WTC11 (cell line): ENCODE measurements around the gene U2AF1. TPM values are rescaled to one million over a fixed set of nuclear protein-coding genes. Genes with fewer than 3 reads are reported as not detected.
A peak's percentile ranks its signal among the peaks of the same experiment; 100 is the strongest.
"Not testable (repeated sequence)": the region's sequence is repeated elsewhere in the genome, so short reads cannot be mapped to it uniquely, and the experiment has no call there.

Experiments used
- ATAC-seq: fragments of 200-7000 bp; cut with Tn5 transposase; 2 replicates; pipeline ENCODE4 v1.10.0; 2021; ENCODE audit warnings: mild to moderate bottlenecking, moderate library complexity
- CTCF ChIA-PET: fragments of 300-600 bp; sonication (Branson Sonifier 250); formaldehyde crosslinking; loops from one replicate; lab custom pipeline; 2021; ENCODE audit warnings: antibody characterized with exemption; lab: Charles Lee
- POLR2A ChIA-PET: fragments of 350-600 bp; sonication (Branson Sonifier 250); formaldehyde crosslinking; loops from one replicate; lab custom pipeline; 2021; ENCODE audit warnings: antibody characterized with exemption; lab: Charles Lee
- DNase-seq: peaks from one replicate; pipeline ENCODE4 v3.0.0; 2021; ENCODE audit warnings: low spot score
- H3K27ac Mint-ChIP-seq: 2 replicates; pipeline ENCODE4 v1.8.0; 2021; ENCODE audit warnings: mixed read lengths
- H3K27me3 Mint-ChIP-seq: 2 replicates; pipeline ENCODE4 v1.8.0; 2021; ENCODE audit warnings: low read depth, mild to moderate bottlenecking, moderate library complexity, mixed read lengths
- H3K36me3 Mint-ChIP-seq: 2 replicates; pipeline ENCODE4 v1.8.0; 2021; ENCODE audit warnings: mixed read lengths
- H3K4me1 Mint-ChIP-seq: 2 replicates; pipeline ENCODE4 v1.8.0; 2022; ENCODE audit warnings: mixed read lengths
- H3K4me3 Mint-ChIP-seq: 2 replicates; pipeline ENCODE4 v1.8.0; 2021; ENCODE audit warnings: mild to moderate bottlenecking, moderate library complexity, mixed read lengths
- H3K9me3 Mint-ChIP-seq: 2 replicates; pipeline ENCODE4 v1.8.0; 2021; ENCODE audit warnings: mixed read lengths
- total RNA-seq: library from RNA; stranded (reverse); gene quantifications from 3 replicates; pipeline ENCODE4 v1.2.3, GENCODE V29; 2021

U2AF1 gene
- total RNA-seq, 1 experiment from 2014 or later: 41.2 TPM

DNA sequence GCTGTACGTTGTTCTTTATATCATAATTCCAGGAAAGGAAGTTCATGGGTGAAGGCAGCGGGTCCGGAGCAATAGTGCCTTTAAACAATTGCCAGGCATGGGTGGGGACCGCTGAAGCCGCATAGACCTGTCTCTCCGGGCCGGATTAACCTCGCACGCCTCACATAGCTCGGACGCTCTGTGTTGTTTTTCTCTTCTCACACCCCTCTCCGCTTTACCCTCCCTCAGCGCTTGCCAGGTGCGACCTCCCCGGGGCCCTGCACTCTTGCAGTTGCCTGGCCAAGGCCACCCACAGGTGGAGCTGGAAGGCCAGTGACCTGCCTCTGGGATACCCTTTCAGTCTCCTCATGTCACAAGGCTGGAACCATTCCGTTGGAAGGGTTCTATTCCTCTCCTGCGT lies 807 bp upstream of the U2AF1 start:
- ATAC-seq: peak; percentile 33
- H3K27ac Mint-ChIP-seq, DNase-seq, H3K27me3 Mint-ChIP-seq, H3K4me3 Mint-ChIP-seq, CTCF ChIA-PET, H3K9me3 Mint-ChIP-seq, POLR2A ChIA-PET, H3K36me3 Mint-ChIP-seq, H3K4me1 Mint-ChIP-seq: not testable (repeated sequence)

DNA sequence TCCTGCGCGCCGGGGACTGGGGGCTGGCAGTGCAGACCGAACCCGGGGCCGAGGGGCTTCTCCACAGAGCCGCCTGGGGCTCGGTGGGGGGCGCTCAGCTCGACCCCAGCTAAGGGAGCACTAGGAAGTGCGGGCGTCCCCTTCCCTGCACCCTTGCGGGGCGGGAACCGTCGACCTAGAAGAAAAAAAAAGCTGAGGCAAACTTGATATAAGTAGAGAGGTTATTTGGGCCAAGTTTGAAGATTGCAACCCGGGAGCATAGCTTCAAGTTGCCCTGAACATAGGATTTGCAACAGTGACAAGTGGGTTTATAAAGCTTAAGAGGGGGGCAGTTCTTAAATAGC lies 396 bp upstream of the U2AF1 start:
- H3K9me3 Mint-ChIP-seq, DNase-seq, ATAC-seq, H3K27ac Mint-ChIP-seq, H3K4me3 Mint-ChIP-seq, H3K36me3 Mint-ChIP-seq, H3K4me1 Mint-ChIP-seq, CTCF ChIA-PET, H3K27me3 Mint-ChIP-seq, POLR2A ChIA-PET: not testable (repeated sequence)

DNA sequence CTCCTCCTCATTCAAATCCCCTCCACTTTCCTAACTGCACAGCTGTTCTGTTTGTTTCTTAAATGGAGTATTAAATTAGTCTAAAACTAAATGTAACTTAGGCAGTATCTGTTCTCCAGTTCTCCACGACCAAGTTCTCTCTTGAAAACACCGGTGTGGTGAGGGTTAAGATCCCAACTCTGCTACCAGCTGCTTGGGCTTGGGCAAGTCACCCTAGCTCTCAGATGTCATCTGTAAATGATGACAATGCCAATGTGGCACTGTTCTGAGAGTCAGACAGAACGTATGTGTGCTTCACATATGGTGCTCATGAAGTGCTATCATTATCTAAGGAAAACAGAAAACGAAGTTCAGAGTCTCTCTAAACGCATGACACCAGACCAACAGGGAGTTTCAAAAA lies 2.7 kb downstream of the U2AF1 start:
- H3K4me3 Mint-ChIP-seq, H3K4me1 Mint-ChIP-seq, DNase-seq, H3K27ac Mint-ChIP-seq, H3K27me3 Mint-ChIP-seq, POLR2A ChIA-PET, CTCF ChIA-PET, ATAC-seq, H3K36me3 Mint-ChIP-seq, H3K9me3 Mint-ChIP-seq: not testable (repeated sequence)

DNA sequence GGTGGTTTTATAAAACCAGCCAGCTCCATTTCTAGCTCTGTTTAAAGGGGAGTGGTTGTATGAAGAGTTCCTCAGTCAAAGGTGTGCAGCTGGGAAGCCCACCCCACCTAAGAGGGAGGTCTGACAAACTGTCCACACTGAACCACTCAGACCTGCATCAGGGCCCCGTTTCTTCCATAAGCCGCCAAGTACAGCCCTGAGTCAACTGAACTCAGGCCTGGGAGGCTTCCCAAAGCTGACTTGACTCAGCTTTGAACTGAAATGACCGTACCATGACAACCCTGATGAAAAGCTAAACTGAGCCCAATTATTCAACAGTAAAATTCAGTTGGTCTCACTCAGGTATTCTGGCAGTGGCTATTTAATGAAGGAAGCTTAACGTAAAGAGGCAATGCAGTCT lies 5.1 kb downstream of the U2AF1 start:
- H3K36me3 Mint-ChIP-seq, H3K27ac Mint-ChIP-seq, POLR2A ChIA-PET, H3K4me1 Mint-ChIP-seq, ATAC-seq, CTCF ChIA-PET, H3K9me3 Mint-ChIP-seq, H3K4me3 Mint-ChIP-seq, H3K27me3 Mint-ChIP-seq, DNase-seq: not testable (repeated sequence)

DNA sequence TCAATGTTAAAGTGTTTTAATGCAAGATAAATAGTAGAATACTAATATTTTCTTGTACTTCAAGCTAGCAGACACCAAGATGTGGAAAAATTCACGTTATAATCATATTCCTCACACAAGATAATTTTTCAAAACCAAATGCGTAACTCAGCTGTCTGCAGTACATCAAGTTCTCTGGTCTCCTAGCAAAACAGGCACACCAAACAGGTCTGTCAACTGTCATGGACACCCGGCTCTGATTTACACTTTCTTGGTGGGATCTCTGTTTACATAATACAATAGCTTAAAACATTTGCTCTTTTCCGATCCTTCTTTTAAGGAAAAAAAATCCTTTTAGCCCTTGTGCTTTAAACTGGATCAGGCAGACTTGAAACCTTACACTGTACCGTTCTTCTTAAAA lies 5.7 kb downstream of the U2AF1 start:
- ATAC-seq, H3K4me3 Mint-ChIP-seq, H3K36me3 Mint-ChIP-seq, H3K27me3 Mint-ChIP-seq, DNase-seq, H3K4me1 Mint-ChIP-seq, H3K27ac Mint-ChIP-seq, POLR2A ChIA-PET, CTCF ChIA-PET, H3K9me3 Mint-ChIP-seq: not testable (repeated sequence)

DNA sequence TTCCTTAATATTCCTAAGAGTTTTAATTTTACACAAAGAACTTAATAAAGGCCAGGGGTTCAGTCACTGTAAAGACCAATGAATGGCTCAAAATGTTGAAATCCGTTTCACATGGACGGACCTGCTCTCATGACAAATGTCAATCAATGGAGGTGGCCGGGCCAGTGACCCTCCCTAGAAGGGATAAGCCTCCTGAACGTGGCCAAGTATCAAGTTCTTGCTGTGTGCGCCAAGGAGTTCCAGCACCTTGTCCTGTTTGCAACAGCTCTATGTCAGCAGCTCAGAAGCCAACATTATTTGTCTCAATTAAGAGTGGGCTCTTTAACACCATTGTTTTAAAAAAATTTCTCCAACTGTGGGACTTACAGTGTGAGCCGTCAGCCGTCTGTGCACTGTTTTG lies 6.4 kb downstream of the U2AF1 start:
- H3K27me3 Mint-ChIP-seq, H3K4me3 Mint-ChIP-seq, H3K36me3 Mint-ChIP-seq, H3K4me1 Mint-ChIP-seq, POLR2A ChIA-PET, ATAC-seq, CTCF ChIA-PET, H3K27ac Mint-ChIP-seq, DNase-seq, H3K9me3 Mint-ChIP-seq: not testable (repeated sequence)

DNA sequence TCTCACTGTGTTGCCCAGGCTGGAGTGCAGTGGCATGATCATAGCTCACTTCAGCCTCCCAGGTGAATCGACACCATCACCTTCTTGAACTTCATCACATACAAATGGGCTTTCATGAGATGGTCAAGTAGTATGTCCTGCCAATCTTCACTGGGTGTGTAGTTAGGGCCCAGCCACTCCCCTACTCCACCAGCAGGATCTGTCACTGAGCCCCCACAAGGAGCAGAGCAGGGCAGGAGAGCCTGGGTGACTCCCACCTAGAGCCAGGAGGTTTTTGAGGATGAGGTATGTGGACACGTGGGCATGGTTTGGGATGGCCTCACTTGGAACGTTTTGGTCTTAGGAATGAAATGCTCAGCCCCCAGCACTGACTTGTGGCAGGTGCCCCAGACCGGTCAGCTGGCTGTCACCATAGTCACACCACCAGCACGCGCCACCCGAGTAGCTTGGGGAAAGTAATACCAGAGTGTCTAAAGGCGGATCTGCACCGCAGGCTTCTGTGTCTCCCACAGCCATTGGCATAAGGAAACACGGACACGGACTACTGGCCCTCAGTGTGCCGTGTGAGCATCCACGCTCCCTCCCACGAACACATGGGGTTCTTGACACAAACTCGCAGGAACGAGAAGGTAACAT lies 15.3 kb downstream of the U2AF1 start:
- H3K9me3 Mint-ChIP-seq, H3K27me3 Mint-ChIP-seq, CTCF ChIA-PET, DNase-seq, POLR2A ChIA-PET, H3K4me3 Mint-ChIP-seq, H3K36me3 Mint-ChIP-seq, H3K27ac Mint-ChIP-seq, H3K4me1 Mint-ChIP-seq: not testable (repeated sequence)
- ATAC-seq: peak; percentile 49

DNA sequence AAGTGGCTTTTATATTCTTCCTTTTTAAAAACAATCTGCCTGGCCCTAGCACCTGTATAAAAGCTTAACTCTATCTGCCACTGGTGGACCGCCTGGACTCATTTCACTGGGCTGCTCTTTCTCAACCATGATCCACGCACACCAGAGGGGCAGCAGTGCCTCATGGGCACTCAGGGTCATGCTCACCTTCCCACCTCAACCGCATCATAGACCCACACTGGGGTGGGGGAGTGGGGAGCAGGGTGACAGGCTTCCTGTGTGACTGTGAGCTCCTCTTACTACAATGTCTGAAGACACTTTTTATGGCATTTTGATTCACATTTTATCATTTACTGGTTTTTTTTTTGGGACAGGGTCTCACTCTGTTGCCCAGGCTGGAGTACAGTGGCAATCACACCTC lies 16.4 kb downstream of the U2AF1 start:
- H3K4me1 Mint-ChIP-seq, H3K27ac Mint-ChIP-seq, ATAC-seq, H3K4me3 Mint-ChIP-seq, DNase-seq, H3K36me3 Mint-ChIP-seq, POLR2A ChIA-PET, H3K27me3 Mint-ChIP-seq, CTCF ChIA-PET, H3K9me3 Mint-ChIP-seq: not testable (repeated sequence)

DNA sequence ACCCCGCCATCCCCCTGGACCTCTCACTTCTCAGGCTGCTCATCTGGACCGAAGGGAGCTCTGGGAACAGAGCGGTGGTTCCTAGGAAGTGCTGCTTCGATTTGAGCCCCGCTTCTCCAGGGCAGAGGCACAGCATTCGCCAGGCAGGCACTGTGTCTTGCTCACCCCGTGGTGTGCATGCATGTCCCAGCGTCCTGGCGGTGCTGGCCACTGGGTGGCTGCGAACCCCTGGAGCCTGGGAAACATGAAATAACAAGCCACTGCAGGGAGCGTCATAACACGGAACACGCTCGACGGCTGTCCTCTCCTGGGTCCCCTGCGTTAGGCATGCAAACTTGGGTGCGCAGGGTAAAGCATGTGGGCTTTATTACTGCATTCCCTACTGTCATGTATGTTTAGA lies 17.9 kb downstream of the U2AF1 start:
- H3K27ac Mint-ChIP-seq, H3K4me1 Mint-ChIP-seq, H3K36me3 Mint-ChIP-seq, H3K4me3 Mint-ChIP-seq, H3K9me3 Mint-ChIP-seq, CTCF ChIA-PET, H3K27me3 Mint-ChIP-seq, DNase-seq, POLR2A ChIA-PET: not testable (repeated sequence)
- peak; percentile 18; the same call in 1 of the 2 replicates for ATAC-seq

DNA sequence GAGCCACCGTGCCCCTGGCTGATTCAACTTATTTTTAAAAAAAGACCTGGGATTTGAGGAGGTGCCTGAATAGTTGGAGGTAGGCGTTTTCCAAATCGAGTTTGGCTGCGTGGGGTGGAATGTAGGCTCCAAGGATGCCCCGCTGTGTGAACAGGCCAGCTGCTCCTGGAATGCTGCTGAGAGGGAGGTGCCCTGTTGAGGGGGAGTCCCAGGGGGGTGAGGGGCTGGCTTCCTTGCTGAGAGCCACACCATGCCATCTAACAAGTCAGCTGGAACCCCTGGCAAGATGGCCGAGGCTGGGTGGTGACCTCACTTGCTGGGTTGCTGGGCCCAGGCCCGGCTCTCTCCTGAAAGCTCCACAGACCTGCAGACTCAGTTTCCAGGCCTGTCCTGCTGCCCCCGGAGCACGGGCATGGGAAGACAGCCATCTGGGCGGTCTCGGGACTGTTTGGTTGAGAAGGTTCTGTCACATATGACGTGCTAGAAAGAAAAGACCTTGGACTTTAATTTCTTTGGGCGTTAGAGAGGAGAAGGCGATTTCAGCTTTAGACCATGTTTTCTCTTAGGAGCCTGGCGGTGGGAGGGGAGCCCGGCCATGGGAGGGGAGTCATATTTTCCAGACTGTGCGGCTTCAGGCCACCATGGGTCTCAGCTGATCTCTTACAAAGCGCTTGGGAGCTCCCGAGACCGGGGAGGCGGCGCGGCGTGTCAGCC lies 24.6 kb downstream of the U2AF1 start:
- DNase-seq, H3K4me1 Mint-ChIP-seq, CTCF ChIA-PET, H3K27ac Mint-ChIP-seq, POLR2A ChIA-PET, ATAC-seq, H3K4me3 Mint-ChIP-seq, H3K36me3 Mint-ChIP-seq, H3K27me3 Mint-ChIP-seq, H3K9me3 Mint-ChIP-seq: not testable (repeated sequence)

DNA sequence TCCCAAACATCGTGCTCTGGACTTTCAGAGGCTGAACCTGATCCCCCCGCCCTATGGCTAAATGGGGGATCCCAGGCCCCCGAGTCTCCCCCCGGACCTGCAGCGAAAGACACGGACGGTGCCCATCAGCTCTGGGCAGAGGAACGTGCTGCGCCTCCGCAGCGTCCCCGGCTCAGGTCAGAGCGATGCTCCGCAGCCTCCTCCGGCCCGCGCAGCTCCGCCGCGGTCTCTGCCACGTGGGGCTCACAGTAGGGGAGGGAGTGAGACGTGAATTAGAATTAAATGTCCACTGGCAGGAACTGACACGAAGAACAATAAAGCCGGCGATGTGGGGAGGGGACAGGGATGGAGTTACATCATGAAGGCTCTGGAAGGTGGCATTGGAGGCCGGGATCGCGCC lies 30.7 kb downstream of the U2AF1 start:
- H3K9me3 Mint-ChIP-seq, H3K27ac Mint-ChIP-seq, POLR2A ChIA-PET, H3K36me3 Mint-ChIP-seq, DNase-seq, H3K4me3 Mint-ChIP-seq, H3K27me3 Mint-ChIP-seq, CTCF ChIA-PET, H3K4me1 Mint-ChIP-seq: not testable (repeated sequence)
- peak; percentile 13 for ATAC-seq

DNA sequence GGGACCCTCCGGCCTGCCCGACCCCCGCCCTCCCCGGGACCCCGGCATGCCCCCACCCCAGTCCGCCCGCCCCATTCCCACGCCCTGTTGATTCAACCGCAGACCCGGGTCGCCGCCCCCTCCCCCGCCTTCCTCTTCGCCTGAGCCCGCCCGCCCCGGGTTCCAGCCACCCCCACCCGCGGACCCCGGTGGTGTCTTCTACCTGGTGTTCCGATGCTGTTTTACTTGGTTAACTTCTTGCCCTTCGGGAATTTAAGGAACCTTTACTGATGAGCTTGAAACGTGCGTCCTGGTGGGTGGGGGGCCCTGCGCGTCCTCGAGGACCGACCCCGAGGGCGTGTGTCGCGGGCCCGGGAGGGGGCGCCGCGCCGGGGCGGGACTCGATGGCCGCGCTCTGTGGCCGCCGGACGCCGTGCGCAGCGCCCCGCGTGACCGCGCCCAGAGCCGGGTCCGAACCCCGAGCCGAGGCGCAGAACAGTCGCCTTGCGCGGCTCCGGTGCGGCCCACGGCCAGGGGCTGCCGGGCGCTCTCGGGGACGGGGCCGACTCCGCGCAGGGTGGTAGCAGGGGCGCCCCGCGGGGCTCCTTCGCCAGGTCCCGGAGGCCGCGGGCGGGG lies 31.2 kb downstream of the U2AF1 start:
- H3K36me3 Mint-ChIP-seq, H3K4me3 Mint-ChIP-seq, H3K27ac Mint-ChIP-seq, DNase-seq, H3K4me1 Mint-ChIP-seq, H3K27me3 Mint-ChIP-seq, CTCF ChIA-PET, H3K9me3 Mint-ChIP-seq, POLR2A ChIA-PET: not testable (repeated sequence)
- ATAC-seq: peak; percentile 10
